Keratinocyte (primary cell): ENCODE results near the gene KAZALD1. TPM values are rescaled to one million over a fixed set of nuclear protein-coding genes. Genes with fewer than 3 reads are reported as not detected.

Experiments
- DNase-seq: peaks from one replicate; pipeline ENCODE4 v3.0.0-alpha.2; 2011; ENCODE audit warnings: low read depth, missing footprints, low spot score
- FAIRE-seq: peaks from 2 replicates; lab custom pipeline; 2011; peaks lifted over from hg19 to GRCh38; lab: Jason Lieb, UNC
- H2AFZ ChIP-seq: 2 replicates; pipeline ENCODE4 v1.6.0; 2012; ENCODE audit warnings: low read length, control low read depth, inconsistent platforms; ENCODE audit not compliant: control insufficient read depth
- H3K27ac ChIP-seq: 2 replicates; pipeline ENCODE4 v1.5.1; 2011; ENCODE audit warnings: low read length; ENCODE audit not compliant: control insufficient read depth, insufficient read depth
- H3K27me3 ChIP-seq: 3 replicates; pipeline ENCODE4 v1.6.0; 2011; ENCODE audit warnings: low read length; ENCODE audit not compliant: control insufficient read depth, insufficient read depth; ENCODE audit errors: extremely low read depth
- H3K36me3 ChIP-seq, 2 experiments: 2 replicates in 1 of 2; 3 replicates in 1 of 2; pipeline ENCODE4 v1.5.1; 2011; ENCODE audit warnings: low read length in 2 of 2, mild to moderate bottlenecking in 1 of 2; ENCODE audit not compliant: control insufficient read depth in 2 of 2, insufficient read depth in 2 of 2; ENCODE audit errors: extremely low read depth in 1 of 2
- H3K4me1 ChIP-seq: 3 replicates; pipeline ENCODE4 v1.5.1; 2011; ENCODE audit warnings: low read length; ENCODE audit not compliant: control insufficient read depth, insufficient read depth; ENCODE audit errors: extremely low read depth
- H3K4me2 ChIP-seq: 3 replicates; pipeline ENCODE4 v1.6.0; 2011; ENCODE audit warnings: low read depth, low read length; ENCODE audit not compliant: control insufficient read depth, insufficient read depth; ENCODE audit errors: extremely low read depth
- H3K4me3 ChIP-seq, 3 experiments: fragments of 200-600 bp in 1 of 3; sonication (generic) in 1 of 3; 2 replicates in 2 of 3; 3 replicates in 1 of 3; pipeline ENCODE4 v1.5.1; 2011 to 2016; ENCODE audit warnings: low read length in 3 of 3, mild to moderate bottlenecking in 3 of 3, control low read depth in 2 of 3, inconsistent platforms in 1 of 3, low read depth in 1 of 3, mixed read lengths in 1 of 3, mixed run types in 1 of 3, moderate library complexity in 1 of 3; ENCODE audit not compliant: control insufficient read depth in 2 of 3, insufficient read depth in 2 of 3; ENCODE audit errors: extremely low read depth in 1 of 3
- H3K79me2 ChIP-seq: 2 replicates; pipeline ENCODE4 v1.6.0; 2012; ENCODE audit warnings: low read length; ENCODE audit not compliant: control insufficient read depth, insufficient read depth
- H3K9ac ChIP-seq: 3 replicates; pipeline ENCODE4 v1.6.0; 2011; ENCODE audit warnings: low read length; ENCODE audit not compliant: control insufficient read depth, insufficient read depth; ENCODE audit errors: extremely low read depth
- H3K9me1 ChIP-seq: 3 replicates; pipeline ENCODE4 v1.6.0; 2011; ENCODE audit warnings: low read length; ENCODE audit not compliant: control insufficient read depth, insufficient read depth; ENCODE audit errors: extremely low read depth
- H3K9me3 ChIP-seq: 2 replicates; pipeline ENCODE4 v1.5.1; 2012; ENCODE audit warnings: low read depth, low read length; ENCODE audit not compliant: control insufficient read depth
- H4K20me1 ChIP-seq: 3 replicates; pipeline ENCODE4 v1.6.0; 2011; ENCODE audit warnings: low read length; ENCODE audit not compliant: control insufficient read depth, insufficient read depth; ENCODE audit errors: extremely low read depth
- CTCF ChIP-seq, 3 experiments: IDR thresholded peaks in 1 of 3; conservative IDR thresholded peaks in 1 of 3; optimal IDR thresholded peaks in 1 of 3; 2 replicates in 2 of 3; 3 replicates in 1 of 3; pipeline versions ENCODE3 to v1.5.1; 2011; ENCODE audit warnings: low read length in 3 of 3, mild to moderate bottlenecking in 3 of 3, moderate library complexity in 2 of 3, control low read depth in 1 of 3, inconsistent platforms in 1 of 3; ENCODE audit not compliant: insufficient read depth in 2 of 3; ENCODE audit errors: extremely low read depth in 1 of 3
- EZH2 ChIP-seq: IDR thresholded peaks from one replicate; pipeline ENCODE4 v1.6.1; 2012; ENCODE audit warnings: inconsistent platforms, mild to moderate bottlenecking, low read length, moderate library complexity
- dilution Hi-C: fragments of 300-500 bp; cut with MboI; formaldehyde crosslinking; loops from one replicate; pipeline ENCODE4 v1.7.0; 2020; ENCODE audit warnings: low sequenced_read_pairs; ENCODE audit not compliant: extremely low pct_ligation_motif_present
- polyA plus RNA-seq, 5 experiments: library from polyadenylated mRNA; depleted of rRNA in 3 of 5; stranded (reverse) in 3 of 5; stranded (forward) in 1 of 5; unstranded in 1 of 5; fragments of >200 nt; gene quantifications; 1 replicate in 1 of 5; 2 replicates in 3 of 5; 3 replicates in 1 of 5; pipeline versions ENCODE4 v1.2.1 to v1.2.3, GENCODE V29; 2011 to 2012; ENCODE audit warnings: missing spikeins in 2 of 5, low read depth in 1 of 5, low replicate concordance in 1 of 5

Gene KAZALD1
- polyA plus RNA-seq, 1 donor (not counting 4 experiments of a cell fraction or from before 2014, with no cell fraction given) = 0.08 TPM

DNA sequence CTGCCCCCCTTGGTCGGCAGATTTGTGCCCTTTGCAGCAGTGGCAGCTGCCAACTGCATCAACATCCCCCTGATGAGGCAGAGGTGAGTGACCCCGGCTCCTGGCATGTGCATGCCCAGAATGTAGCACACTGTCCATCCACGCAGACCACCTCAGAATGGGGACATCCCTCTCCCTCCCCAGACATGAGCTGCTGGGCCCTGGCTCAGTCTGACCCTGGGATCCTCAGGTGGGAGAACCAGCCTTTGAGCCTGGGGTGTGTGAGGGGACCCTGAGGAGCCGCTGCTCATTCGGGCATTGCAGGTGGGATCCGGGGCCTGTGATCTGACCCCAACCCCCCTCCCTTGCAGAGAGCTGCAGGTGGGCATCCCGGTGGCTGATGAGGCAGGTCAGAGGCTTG, 25.1 kb upstream of the KAZALD1 start:
- Histone ChIP-seq H3K27me3 (no peaks in the 10 kb centered on the region), H3K4me3 (no peak overlapping the region), H4K20me1 (no peaks in the 10 kb centered on the region), H2AFZ (no peak overlapping the region), H3K79me2 (peaks cover 5% of the 10 kb centered on the region), H3K4me1 (peaks cover 17% of the 10 kb centered on the region), H3K27ac (no peak overlapping the region), H3K9me1 (no peaks in the 10 kb centered on the region), H3K36me3 (peaks cover 21 to 49% of the 10 kb centered on the region in 2 experiments), H3K9me3 (no peaks in the 10 kb centered on the region), H3K4me2 (no peak overlapping the region), H3K9ac (no peak overlapping the region)
- FAIRE-seq = no peak
- no peak for DNase-seq
- dilution Hi-C loops = no loop called here
- no peak for TF ChIP-seq EZH2
- no peak for TF ChIP-seq CTCF (optimal IDR thresholded peaks at IDR 0.05 in 1 of 3, IDR thresholded peaks at IDR 0.05 in 1 of 3, conservative IDR thresholded peaks at IDR 0.05 in 1 of 3; ENCODE audit: extremely low read depth in 1 of 3, insufficient read depth in 2 of 3, low read length in 3 of 3)

DNA sequence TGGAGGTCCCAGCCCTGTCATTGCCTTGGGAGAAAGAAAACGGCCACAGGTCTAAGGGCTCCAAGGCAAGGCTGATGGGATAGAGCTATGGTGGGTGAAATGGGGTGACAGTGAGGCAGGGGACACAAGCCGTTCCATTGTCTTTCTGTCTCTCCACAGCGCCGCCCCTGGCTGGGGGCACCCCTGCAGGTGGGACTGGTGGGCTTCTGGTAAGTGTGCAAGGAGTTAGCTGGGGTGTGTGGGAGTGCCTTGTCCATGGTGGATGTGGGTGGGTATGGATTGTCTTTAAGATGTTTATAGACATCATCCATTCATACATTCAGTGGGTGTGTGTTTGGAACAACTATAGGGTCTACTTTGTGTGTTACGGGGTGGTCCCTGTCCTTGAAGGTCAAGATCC, 23.3 kb upstream of the KAZALD1 start:
- Histone ChIP-seq H3K4me2 (no peak overlapping the region), H3K9ac (no peak overlapping the region), H4K20me1 (no peaks in the 10 kb centered on the region), H3K27ac (no peak overlapping the region), H3K9me1 (no peaks in the 10 kb centered on the region), H3K9me3 (no peaks in the 10 kb centered on the region), H3K36me3 (peaks cover 21 to 49% of the 10 kb centered on the region in 2 experiments), H3K4me3 (no peak overlapping the region), H3K27me3 (no peaks in the 10 kb centered on the region), H3K4me1 (peaks cover 7% of the 10 kb centered on the region), H2AFZ (no peak overlapping the region), H3K79me2 (peaks cover 3% of the 10 kb centered on the region)
- TF ChIP-seq CTCF (optimal IDR thresholded peaks at IDR 0.05 in 1 of 3, IDR thresholded peaks at IDR 0.05 in 1 of 3, conservative IDR thresholded peaks at IDR 0.05 in 1 of 3; ENCODE audit: extremely low read depth in 1 of 3, insufficient read depth in 2 of 3, low read length in 3 of 3) (no peak), EZH2 (no peak)
- no peak for DNase-seq
- dilution Hi-C loops = no loop called here
- no peak for FAIRE-seq
